Fibroblast of skin of back (primary cell): ENCODE results near the gene SRMS.

Experiments used
- DNase-seq: peaks from one replicate; pipeline ENCODE4 v3.0.0-alpha.2; 2013

The SRMS gene

GRCh38 chr20:63552481-63553249 lies 5.1 kb upstream of the SRMS start:
- DNase-seq = peak; percentile 21

- DNase-seq = peak; percentile 8
Measured at GRCh38 chr20:63551068-63551467, 3.5 kb upstream of the SRMS start.

GRCh38 chr20:63549679-63550282 lies 2.2 kb upstream of the SRMS start:
- DNase-seq = no peak

- no peak for DNase-seq
Measured at GRCh38 chr20:63549019-63549418, 1.5 kb upstream of the SRMS start.

GRCh38 chr20:63548542-63548941 lies 993 bp upstream of the SRMS start:
- DNase-seq = no peak

GRCh38 chr20:63546956-63547724 lies 409 bp downstream of the SRMS start:
- DNase-seq = no peak

GRCh38 chr20:63546256-63546955 lies 1.1 kb downstream of the SRMS start:
- no peak for DNase-seq

- no peak for DNase-seq
Measured at GRCh38 chr20:63545814-63546213, 1.7 kb downstream of the SRMS start.

GRCh38 chr20:63544958-63545516 lies 2.5 kb downstream of the SRMS start:
- DNase-seq = no peak

GRCh38 chr20:63544241-63544957 lies 3.1 kb downstream of the SRMS start:
- no peak for DNase-seq

GRCh38 chr20:63543733-63544132 lies 3.8 kb downstream of the SRMS start:
- DNase-seq = no peak

- no peak for DNase-seq
Measured at GRCh38 chr20:63543131-63543530, 4.4 kb downstream of the SRMS start.

GRCh38 chr20:63542696-63543095 lies 4.9 kb downstream of the SRMS start:
- no peak for DNase-seq

GRCh38 chr20:63542031-63542559 lies 5.5 kb downstream of the SRMS start:
- DNase-seq = no peak

GRCh38 chr20:63541371-63541770 lies 6.2 kb downstream of the SRMS start:
- no peak for DNase-seq

- DNase-seq = peak; percentile 42
Measured at GRCh38 chr20:63540417-63541186, 6.9 kb downstream of the SRMS start.

- DNase-seq = no peak
Measured at GRCh38 chr20:63539441-63540370, 7.8 kb downstream of the SRMS start.

GRCh38 chr20:63539092-63539430 lies 8.5 kb downstream of the SRMS start:
- no peak for DNase-seq

GRCh38 chr20:63538204-63539091 lies 9.1 kb downstream of the SRMS start:
- DNase-seq = no peak
